ENCODE results near the gene COL5A2. TPM values are rescaled to one million over a fixed set of nuclear protein-coding genes. Genes with fewer than 3 reads are reported as not detected.

COL5A2 gene
- total RNA-seq = 0.13 and 0.24 TPM in 2 replicates

- intact Hi-C loops (cut with micrococcal nuclease) = no loop called here
- POLR2A ChIA-PET = no interaction called here
- ATAC-seq (ENCODE audit: low read depth) = no peak
These were observed at the start of gene COL5A2 for GRCh38 chr2:189179570-189179950. COL5A2 (minus strand) TSS chr2:189179761; CDS start chr2:189179604, 157 bp downstream.

GRCh38 chr2:189226017-189226416 is 46.5 kb upstream of the COL5A2 start:
- no peak overlapping the region for H3K27ac Mint-ChIP-seq
- no peaks in the 10 kb centered on the region for H3K4me1 Mint-ChIP-seq
- TF ChIP-seq CTCF (IDR thresholded peaks at IDR 0.05) = no peak
- ChIA-PET CTCF (no interaction called here), POLR2A (no interaction called here)
- DNase-seq = no peak
- no peak for ATAC-seq (ENCODE audit: low read depth)
- H3K36me3 Mint-ChIP-seq (ENCODE audit: low read depth) = no peaks in the 10 kb centered on the region
- H3K27me3 Mint-ChIP-seq = peaks cover 3% of the 10 kb centered on the region
- intact Hi-C loops (cut with micrococcal nuclease) = no loop called here
- H3K9me3 Mint-ChIP-seq = no peaks in the 10 kb centered on the region
- no peak overlapping the region for H3K4me3 Mint-ChIP-seq

More at GRCh38 chr2:189179570-189179950, at the start of gene COL5A2:
- no peaks in the 10 kb centered on the region for H3K4me1 Mint-ChIP-seq
- no peak for DNase-seq
- CTCF ChIA-PET = no interaction called here
- H3K27me3 Mint-ChIP-seq = peaks cover 16% of the 10 kb centered on the region
- H3K4me3 Mint-ChIP-seq = no peak within 1 kb of the TSS
- H3K9me3 Mint-ChIP-seq = no peaks in the 10 kb centered on the region
- H3K27ac Mint-ChIP-seq = no peak within 1 kb of the TSS
- no peaks in the 10 kb centered on the region for H3K36me3 Mint-ChIP-seq (ENCODE audit: low read depth)
- TF ChIP-seq CTCF (IDR thresholded peaks at IDR 0.05) = no peak

GRCh38 chr2:189225032-189225431 is 45.5 kb upstream of the COL5A2 start:
- no peaks in the 10 kb centered on the region for H3K36me3 Mint-ChIP-seq (ENCODE audit: low read depth)
- intact Hi-C loops (cut with micrococcal nuclease) = no loop called here
- POLR2A ChIA-PET = no interaction called here

GRCh38 chr2:189222468-189223105 is 43.0 kb upstream of the COL5A2 start:
- intact Hi-C loops (cut with micrococcal nuclease) = no loop called here
- Mint-ChIP-seq H3K36me3 (ENCODE audit: low read depth) (no peaks in the 10 kb centered on the region), H3K4me1 (no peaks in the 10 kb centered on the region), H3K27ac (no peak overlapping the region), H3K9me3 (no peaks in the 10 kb centered on the region), H3K4me3 (no peak overlapping the region), H3K27me3 (no peaks in the 10 kb centered on the region)
- ChIA-PET POLR2A (no interaction called here), CTCF (no interaction called here)
- DNase-seq = no peak
- no peak for TF ChIP-seq CTCF (IDR thresholded peaks at IDR 0.05)
- no peak for ATAC-seq (ENCODE audit: low read depth)

More at GRCh38 chr2:189225032-189225431, 45.5 kb upstream of the COL5A2 start:
- ATAC-seq (ENCODE audit: low read depth) (no peak), DNase-seq (no peak)
- CTCF ChIA-PET = no interaction called here
- no peaks in the 10 kb centered on the region for H3K9me3 Mint-ChIP-seq
- no peak overlapping the region for H3K27ac Mint-ChIP-seq
- TF ChIP-seq CTCF (IDR thresholded peaks at IDR 0.05) = no peak
- H3K4me3 Mint-ChIP-seq = no peak overlapping the region
- no peaks in the 10 kb centered on the region for H3K4me1 Mint-ChIP-seq
- peaks cover 3% of the 10 kb centered on the region for H3K27me3 Mint-ChIP-seq

GRCh38 chr2:189221811-189222467 is 42.4 kb upstream of the COL5A2 start:
- ATAC-seq (ENCODE audit: low read depth) = no peak

More at GRCh38 chr2:189221811-189222467, 42.4 kb upstream of the COL5A2 start:
- no peaks in the 10 kb centered on the region for H3K36me3 Mint-ChIP-seq (ENCODE audit: low read depth)
- CTCF ChIA-PET = no interaction called here
- intact Hi-C loops (cut with micrococcal nuclease) = no loop called here
- no peak for DNase-seq
- no peak overlapping the region for H3K27ac Mint-ChIP-seq
- POLR2A ChIA-PET = no interaction called here
- no peak for TF ChIP-seq CTCF (IDR thresholded peaks at IDR 0.05)
- H3K9me3 Mint-ChIP-seq = no peaks in the 10 kb centered on the region
- no peaks in the 10 kb centered on the region for H3K4me1 Mint-ChIP-seq
- H3K27me3 Mint-ChIP-seq = no peaks in the 10 kb centered on the region
- H3K4me3 Mint-ChIP-seq = no peak overlapping the region

Measured in activated B cell treated with CpG ODN at 0.5 μM for 24 hours (primary cell).